Measurements from ENCODE around the gene FTCD.
"Not testable (repeated sequence)": the region's sequence is repeated elsewhere in the genome, so short reads cannot be mapped to it uniquely, and the experiment has no call there.

Gene FTCD

GRCh38 chr21:46111857-46112724, 43.3 kb downstream of the FTCD start:
- peak; percentile 24 for DNase-seq (ENCODE audit: low spot score)

DNA sequence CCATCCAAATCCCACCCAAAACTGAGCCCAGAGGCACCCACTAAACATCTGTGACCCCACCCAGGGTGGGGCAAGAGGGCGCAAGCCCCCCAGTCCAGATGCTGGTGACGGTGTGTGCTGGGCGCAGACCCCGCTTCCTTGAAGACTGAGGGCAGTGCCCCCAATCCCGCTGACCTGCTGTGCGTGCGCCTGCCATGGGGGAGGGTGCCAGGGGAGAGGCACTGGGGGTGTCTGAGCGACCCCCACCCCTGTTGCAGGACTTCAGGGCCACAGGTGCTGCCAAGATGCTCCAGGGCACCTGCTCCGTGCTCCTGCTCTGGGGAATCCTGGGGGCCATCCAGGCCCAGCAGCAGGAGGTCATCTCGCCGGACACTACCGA, 44.2 kb downstream of the FTCD start:
- DNase-seq (ENCODE audit: low spot score): peak; percentile 30

DNA sequence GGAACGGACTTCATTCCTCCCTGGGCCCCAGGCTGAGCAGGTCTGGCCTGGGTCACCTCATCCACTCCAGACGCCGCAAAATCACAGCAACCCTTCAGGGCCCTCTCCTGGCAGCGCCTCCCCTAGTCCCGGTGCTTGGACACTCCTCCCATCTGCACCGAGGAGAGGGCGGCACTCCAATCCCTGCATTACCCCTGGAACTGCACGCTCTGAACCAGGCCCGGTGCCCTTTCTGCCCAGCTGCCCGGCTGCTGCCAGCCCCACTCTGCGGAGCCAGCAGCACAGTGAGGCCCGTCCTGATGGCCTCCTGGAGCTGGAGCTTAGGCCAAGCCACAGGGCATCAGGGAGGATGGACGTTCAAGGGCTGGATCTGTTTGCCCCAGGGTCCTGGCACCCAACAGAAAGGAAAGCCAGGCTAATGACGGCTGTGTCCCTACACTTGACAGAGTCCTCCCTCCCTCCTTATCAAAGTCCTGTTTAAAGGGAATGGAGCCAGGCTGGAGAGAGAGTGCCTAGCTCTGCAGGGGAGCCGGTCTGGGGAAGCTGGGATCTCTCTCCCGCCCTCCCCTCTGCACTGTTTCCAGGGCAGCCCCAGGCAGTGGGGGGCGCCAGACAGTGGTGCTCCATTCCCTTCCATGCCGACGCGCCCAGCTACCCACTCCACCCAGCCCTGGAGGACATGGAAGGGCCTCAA, 44.7 kb downstream of the FTCD start:
- peak; percentile 35 for DNase-seq (ENCODE audit: low spot score)

DNA sequence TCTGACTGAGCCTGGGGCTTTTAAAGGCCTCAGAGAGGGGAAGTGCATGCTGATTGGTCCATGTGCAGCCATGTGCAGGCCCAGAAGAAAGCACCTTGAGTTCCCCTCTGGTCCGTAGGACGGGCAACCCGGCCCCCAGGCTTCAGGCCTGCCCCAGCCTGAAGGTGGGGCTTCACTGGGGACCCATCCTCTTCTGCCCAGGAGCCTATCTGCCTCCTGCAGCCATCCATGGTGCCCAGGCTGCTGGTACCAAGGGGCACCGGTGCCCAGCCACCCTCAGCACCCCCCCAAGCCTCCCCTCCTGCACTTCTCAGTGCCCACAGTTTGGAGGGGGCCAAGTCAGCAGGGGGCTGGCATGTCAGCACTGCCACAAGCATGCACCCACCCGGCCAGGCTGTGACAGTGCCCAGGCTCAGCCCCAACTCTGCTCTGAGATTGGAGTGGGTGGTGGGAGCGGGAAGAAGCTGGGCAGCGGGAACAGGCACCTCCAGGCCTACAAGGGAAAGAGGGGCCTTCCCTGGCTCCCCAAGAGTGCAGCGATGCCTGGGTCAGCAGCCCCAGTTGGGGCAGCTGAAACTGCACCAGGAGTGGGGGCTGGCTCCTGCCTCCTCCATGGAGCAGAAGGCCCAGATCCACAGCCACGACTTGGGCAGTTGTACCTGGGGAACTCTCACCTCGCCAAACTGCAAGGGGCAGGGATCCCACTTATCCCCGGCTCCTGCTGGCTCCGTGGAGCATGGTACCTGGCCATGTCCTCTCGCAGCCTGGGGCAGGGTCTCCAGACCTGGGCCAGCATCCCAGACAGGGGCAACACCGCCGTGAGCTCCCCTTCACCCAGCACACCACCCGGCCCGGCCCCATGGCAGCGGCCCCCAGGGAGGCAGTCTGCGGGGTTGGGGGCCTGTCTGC, 45.8 kb downstream of the FTCD start:
- DNase-seq (ENCODE audit: low spot score): peak; percentile 30

- DNase-seq (ENCODE audit: low spot score): no peak
These were observed 46.5 kb downstream of the FTCD start for GRCh38 chr21:46108827-46109312.

DNA sequence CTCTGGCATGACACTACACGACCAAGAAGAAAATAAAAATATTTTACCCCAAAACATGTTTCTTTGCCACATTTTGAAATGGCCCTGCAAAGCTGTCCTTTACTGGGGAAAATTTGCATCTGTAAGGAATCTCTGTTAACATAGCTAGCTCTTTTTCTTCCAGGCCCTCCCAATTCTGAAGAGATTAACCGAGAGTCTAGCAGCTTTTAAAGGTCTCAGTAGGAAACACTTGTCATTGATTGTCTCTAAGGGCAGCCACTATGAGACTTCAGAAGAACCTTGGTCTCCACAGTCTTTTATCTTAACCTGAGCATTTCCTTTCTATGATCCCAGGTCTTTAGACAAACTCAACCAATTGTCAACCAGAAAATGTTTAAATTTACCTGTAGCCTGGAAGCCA, 48.0 kb downstream of the FTCD start:
- DNase-seq (ENCODE audit: low spot score): not testable (repeated sequence)

GRCh38 chr21:46104104-46104503, 51.3 kb downstream of the FTCD start:
- DNase-seq (ENCODE audit: low spot score): no peak

- DNase-seq (ENCODE audit: low spot score): no peak
These were observed 54.5 kb downstream of the FTCD start for GRCh38 chr21:46100906-46101305.

DNA sequence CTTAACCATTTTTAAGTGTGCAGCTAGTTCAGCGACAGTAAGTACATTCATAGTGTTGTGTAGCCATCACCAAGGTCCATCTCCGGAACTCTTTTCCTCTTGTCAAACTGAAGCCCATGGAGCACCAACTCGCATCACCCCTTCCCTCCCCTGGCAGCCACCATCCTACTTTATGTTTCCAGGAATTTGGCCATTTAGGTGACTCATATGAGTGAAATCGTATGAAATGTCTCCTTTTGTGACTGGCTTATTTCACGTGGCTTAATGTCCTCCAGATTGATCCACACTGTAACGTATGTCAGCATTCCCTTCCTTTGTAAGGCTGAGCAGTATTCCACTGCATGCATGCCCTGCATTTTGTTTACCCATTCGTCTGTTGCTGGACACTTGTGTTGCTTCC, 55.0 kb downstream of the FTCD start:
- DNase-seq (ENCODE audit: low spot score): no peak

- DNase-seq (ENCODE audit: low spot score): no peak
These were observed 55.4 kb downstream of the FTCD start for GRCh38 chr21:46100020-46100419.

- DNase-seq (ENCODE audit: low spot score): peak; percentile 50
These were observed 55.9 kb downstream of the FTCD start for GRCh38 chr21:46099476-46099875.

DNA sequence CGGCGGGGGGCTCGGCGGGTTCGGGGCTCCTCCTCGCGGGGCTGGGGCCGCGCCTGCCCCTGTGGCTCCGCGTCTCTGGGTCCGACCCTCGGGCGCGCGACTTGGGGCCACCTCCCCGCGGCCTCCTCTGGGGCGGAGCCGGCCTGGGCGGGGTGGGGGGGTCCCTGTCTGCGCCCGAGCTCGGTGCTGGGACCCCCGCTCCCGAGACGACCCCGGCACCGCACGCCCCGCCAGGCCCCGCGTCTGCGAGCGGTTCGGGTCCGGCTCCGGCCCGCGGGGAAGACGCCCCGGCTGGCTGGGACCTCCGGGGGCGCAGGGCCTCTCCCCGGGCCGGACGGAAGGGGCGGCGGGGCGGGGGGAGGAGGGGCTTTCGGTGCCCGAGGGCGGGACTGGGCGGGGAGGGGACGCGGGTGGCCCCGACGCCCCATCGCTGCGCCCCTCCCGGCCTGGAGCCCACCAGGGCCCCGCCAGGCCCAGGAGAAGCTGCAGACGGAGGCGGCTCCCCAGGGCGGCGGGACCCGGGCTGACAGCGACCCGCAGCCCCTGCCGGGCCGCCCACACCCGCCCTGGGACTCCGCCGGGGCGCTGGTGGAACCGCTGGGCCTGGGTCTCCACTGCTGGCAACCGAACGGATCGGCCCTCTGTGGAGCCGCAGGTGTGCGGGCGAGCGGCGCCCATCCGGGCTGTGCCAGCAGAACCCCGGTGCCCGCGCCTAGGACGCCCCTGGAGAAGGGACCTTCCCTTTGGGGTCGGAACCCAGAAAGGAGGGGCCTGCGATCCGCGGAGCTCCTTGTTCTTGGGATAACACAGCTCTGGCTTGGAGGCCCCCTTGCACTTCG, 56.9 kb downstream of the FTCD start:
- peak; percentile 63 for DNase-seq (ENCODE audit: low spot score)

DNA sequence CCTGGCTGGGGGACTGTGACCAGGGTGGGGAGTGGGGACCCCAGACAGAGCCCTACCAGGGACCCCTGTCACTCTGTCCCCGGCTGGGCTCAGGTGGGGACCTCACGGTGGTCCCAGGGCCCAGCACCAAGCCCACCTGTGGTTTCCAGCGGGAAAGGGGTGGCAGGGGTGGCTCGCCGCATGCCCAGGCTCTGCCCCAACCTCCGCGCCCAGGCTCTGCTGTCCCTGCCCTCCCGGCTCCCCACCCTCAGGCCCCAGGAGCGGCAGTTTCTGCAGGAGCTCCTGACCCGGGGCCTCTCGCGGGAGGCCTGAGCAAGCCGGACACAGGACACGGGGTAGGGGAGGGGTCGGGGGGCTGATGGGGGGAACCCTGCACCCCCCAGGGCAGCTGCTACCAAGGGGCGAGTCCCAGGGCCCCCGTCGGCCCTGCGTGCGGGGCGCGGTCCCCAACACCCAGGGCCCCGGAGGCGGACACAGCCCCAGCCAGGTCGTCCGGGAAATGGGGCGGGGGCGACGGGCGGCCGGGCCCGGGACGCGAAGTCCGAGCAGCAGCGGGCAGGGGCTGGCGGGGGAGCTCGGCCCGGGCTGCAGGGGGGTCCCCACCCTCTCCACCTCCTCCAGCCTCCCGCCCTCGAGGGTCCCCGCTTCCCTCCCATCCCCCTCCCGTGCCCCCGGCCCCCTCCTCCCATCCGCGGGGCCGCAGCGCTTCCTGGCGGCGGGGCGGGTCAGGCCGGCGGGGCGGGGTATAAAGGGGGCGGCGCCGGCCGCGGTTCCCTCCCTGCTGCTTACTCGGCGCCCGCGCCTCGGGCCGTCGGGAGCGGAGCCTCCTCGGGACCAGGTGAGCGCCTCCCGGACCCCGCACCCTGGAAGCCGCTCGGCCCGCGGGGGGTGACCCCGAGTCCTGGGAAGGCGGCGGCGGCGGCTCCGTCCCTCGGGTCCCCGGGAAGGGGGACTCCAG, 57.8 kb downstream of the FTCD start, which contains the start of gene COL6A2:
TSS of gene COL6A2 (plus strand) at position 777 of the 958 bp plus-strand sequence.
- DNase-seq (ENCODE audit: low spot score): peak; percentile 89

DNA sequence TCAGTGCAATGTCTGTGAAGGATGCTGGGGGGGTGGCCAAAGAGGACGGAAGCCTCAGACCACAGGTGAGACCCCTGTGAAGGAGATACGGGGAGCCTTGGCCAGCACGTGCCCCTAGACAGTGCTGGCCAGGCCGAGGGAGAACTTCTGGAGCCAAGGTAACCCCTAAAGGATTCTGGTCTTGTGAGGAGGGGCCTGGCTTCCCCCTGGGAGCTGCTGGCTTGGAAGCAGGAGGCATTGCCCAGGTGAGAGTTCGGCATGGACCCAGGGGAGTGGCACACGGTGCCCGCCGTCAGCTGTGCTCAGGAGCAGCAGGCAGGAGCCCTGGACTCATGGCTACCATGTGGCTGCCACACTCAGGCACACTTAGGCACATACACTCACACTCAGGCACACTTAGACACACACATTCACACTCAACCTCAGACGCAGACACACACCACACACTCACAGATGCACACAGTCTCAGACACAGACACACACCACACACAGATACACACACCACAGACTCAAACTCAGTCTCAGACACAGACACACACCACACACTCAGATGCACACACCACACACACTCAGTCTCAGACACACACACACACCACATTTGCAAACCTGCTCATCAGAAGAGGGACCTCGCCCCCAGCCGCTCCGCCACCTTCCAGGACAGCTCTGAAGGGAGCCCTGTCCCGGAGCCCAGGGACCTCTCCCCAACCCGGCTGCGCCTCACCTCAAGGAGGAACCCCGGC, 58.6 kb downstream of the FTCD start:
- DNase-seq (ENCODE audit: low spot score): peak; percentile 38

DNA sequence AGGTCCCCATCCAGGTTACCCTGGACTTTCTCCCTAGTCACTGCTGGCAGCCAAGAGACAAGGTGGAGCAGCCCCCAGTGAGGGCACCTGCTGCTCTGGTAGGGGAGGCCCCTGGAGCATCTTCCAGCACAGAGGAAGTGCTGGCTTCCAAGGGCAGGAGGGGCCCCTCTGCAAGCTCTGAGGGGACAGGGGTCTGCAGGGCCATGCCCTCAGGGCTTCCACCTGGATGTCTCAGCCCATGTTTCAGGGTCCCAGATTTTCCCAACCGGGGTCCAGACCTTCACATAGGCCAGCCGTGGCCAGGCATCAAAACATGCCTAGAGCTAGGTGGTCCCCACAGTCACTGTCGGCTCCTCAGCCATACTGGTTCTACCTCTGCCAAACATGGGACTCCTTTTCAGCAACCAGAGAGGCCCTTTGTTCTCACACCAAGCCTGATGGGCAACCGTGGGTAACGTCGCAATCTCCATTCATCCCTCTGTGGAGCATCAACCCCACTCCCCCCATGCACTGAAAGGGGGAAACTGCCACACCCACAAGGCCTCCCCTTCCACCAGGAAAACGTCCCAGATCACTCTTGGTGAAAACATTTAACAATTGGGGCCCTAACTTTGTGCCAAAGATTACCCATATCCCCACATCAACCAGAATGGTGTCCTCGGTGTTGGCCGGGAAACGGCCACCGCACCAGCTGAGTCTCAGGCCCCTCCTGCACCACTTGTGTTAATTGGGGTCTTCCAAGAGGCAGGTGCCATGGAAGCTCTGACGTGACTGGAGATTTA, 59.4 kb downstream of the FTCD start:
- peak; percentile 20 for DNase-seq (ENCODE audit: low spot score)

- DNase-seq (ENCODE audit: low spot score): peak; percentile 4
These were observed 60.2 kb downstream of the FTCD start for GRCh38 chr21:46095083-46095719.

DNA sequence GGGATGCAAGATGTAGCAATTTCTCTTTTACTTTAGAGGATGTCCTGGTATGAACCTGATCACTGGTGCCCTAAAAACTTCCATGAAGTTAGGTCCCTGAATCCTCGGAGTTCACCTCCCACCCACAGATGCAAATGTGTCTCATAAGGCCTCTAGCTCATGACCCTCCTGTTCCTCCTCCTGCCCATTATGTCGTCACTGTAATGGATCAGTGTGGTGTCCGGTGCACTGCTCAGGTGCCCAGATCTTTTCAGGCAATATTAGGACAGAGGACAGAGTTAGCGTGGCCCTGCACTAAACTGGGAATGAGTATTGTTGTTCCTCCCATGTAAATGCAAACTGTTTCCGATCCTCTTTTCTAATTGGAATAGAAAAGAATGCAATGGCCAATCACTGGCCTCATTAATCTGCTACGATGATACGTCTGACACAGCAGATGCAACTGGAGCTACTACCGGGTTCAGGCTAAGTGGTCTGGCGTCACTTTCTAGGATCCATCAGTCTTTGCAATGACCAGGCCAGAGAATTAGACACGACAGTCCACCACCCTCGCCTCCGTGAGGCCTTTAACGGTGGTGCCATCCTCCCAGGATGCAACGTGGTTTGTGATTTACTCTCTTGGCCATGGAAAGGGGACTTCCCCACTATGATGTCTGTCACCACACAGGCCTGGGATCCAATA, 60.8 kb downstream of the FTCD start:
- peak; percentile 9 for DNase-seq (ENCODE audit: low spot score)

Data from D341Med (cell line).